HG03159 (cell line): ENCODE data around the gene NOXRED1.
"Not testable (repeated sequence)": the region's sequence is repeated elsewhere in the genome, so short reads cannot be mapped to it uniquely, and the experiment has no call there.

Experiments
- ATAC-seq: cut with Tn5 transposase; IDR thresholded peaks from one replicate; pipeline ENCODE4 v1.9.1; 2021; ENCODE audit warnings: mild to moderate bottlenecking, moderate library complexity; ENCODE audit not compliant: unreplicated experiment

NOXRED1 gene, protein sequence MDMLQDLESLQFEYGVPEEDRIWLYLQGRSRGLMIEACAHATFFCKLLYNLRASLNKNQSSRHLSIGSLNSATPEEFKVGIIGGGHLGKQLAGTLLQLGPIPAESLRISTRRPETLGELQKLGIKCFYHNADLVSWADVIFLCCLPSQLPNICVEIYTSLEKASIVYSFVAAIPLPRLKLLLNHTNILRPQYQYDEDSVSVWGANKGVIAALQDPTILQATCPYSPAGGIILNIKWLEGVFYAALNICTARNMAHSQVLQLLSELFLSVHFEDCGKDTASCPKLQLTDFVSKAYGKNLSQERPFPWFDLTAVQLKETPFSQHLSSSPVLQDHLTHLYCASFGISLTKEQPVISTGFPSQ

DNA sequence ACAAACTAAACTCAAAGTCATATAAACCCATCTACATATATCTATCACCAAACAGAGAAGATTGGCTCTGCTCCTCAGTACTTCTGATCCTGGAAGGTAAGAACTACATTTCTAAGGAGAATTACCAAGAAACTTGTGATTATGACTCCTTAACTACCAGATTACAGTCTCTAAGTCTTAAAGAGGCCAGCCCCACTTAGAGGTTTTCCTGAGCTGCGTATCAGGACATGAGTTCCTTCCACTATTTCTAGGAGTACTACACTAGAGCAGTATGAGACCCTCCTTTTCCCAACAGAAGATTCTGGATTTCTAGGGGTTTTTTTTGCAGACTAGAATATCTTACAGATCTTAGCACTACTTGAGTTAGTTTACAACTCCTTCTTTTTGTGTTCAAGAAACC lies at the start of gene NOXRED1:
Gene NOXRED1 (minus strand): TSS at position 101 of the 400 bp plus-strand sequence. CDS start 634 bp downstream, outside the sequence.
- ATAC-seq = no peak

GRCh38 chr14:77470224-77470870 lies 47.0 kb upstream of the NOXRED1 start:
- ATAC-seq = no peak

DNA sequence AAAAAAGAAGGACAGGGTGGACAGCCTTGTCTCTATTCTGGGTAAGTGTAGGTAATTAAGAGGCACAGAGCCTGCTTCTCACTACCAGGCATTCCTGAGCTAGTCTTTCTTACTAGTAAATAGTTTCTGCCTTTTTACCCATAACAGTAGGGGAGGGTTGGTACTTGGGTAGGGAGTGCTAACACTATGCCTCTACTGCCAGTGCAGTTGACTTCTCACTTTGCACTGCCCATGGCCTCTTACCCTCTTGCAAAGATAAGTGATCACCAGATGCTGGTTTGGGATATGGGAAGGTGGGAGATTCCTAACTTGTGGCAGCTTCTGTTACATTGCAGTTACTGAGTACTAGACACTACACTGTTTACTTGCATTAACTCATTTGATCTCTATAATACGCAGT lies 46.2 kb upstream of the NOXRED1 start:
- no peak for ATAC-seq

DNA sequence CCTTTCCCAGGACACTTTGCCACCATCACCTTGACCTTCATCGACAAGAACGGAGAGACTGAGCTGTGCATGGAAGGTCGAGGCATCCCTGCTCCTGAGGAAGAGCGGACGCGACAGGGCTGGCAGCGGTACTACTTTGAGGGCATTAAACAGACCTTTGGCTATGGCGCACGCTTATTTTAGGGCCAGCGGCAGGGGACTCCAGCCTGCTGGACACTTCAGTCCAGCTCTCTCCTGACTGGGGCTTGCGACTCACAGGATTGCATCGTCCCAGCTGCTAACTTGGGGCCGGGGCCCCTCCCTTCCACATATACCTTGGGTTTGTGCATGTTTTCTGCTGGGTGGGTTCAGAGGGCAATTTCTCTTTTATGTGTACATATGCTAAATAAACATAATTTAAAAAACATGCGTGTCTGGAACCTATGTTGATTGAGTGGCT lies 45.8 kb upstream of the NOXRED1 start:
- ATAC-seq = no peak

DNA sequence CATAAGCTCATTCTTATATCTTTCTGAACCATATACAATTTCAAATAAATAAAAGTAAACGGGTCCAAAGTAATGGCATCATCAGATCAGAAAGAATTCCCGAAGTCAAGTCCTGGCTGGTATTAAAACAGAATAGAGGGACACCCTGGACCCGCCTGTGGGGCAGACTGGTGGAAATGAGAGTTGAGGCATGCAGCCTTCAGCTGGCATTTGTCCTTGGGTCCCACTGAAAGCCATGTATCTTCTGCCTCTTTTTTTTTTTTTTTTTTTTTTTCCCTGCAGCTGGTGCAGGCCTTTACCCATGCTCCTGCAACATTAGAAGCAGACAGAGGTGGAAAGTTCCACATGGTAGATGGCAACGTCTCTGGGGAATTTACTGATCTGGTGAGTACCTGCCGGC lies 44.5 kb upstream of the NOXRED1 start:
- no peak for ATAC-seq

DNA sequence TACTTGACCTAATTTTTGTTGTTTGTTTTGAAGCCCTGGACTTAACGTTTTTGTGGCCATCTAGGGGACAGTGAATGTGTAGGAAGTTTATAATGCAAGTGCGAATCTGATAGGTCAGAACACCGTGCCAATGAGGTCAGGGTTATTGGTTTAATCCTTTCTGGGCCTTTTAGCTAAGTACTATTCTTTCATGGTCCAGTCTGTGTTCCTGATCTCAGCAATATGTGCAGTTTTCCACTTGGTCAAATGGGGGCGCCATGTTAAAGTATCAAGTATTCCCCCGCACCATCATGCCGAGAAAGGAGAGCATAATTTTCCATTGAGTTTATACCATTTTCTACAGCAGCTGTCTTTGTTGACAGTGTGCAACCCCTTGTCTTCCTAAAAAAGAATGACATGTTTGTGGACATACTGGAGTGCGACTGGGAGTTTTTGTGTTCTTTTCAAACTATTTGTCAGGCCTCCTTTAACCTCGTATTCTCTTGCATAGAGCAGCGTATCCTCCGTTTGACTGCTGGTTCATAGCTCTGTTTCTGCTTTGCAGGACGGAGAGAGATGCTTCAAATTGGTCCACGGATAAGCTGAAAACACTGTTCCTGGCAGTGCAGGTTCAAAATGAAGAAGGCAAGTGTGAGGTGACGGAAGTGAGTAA lies 35.9 kb upstream of the NOXRED1 start:
- no peak for ATAC-seq

DNA sequence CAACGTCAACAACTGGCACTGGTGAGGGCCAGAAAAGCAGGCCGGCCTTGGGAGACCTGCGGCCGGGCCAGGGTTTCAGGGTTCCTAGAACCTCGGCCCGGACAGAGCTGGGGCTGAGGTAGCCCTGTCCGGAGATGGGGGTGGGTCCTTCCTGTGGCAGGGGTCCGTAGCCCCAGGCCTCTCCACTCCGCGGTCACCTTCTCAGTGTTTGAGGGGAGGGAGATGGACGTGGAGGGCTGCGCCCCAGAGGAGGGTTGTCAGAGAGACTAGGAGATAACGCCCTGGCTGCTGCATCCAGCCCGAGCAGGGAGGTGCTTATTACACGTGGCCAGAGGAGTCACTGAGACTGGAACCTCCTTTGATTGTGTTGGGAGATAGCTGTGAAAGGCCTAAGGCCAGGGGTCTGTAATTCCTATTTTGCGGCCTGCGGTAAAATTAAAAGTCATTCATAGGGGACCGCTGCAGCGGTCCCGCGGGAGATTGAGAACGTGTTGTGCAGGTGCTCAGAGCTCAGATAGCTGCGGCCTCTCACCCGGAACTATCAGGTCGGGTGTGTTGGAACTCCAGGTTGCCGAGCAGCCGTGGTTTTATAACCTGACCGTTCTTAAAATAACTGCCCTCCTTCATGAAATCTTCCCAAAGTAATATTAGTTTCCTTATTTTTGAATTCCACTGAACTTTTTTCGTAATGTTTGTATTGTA lies 35.1 kb upstream of the NOXRED1 start:
- peak; percentile 18 for ATAC-seq

DNA sequence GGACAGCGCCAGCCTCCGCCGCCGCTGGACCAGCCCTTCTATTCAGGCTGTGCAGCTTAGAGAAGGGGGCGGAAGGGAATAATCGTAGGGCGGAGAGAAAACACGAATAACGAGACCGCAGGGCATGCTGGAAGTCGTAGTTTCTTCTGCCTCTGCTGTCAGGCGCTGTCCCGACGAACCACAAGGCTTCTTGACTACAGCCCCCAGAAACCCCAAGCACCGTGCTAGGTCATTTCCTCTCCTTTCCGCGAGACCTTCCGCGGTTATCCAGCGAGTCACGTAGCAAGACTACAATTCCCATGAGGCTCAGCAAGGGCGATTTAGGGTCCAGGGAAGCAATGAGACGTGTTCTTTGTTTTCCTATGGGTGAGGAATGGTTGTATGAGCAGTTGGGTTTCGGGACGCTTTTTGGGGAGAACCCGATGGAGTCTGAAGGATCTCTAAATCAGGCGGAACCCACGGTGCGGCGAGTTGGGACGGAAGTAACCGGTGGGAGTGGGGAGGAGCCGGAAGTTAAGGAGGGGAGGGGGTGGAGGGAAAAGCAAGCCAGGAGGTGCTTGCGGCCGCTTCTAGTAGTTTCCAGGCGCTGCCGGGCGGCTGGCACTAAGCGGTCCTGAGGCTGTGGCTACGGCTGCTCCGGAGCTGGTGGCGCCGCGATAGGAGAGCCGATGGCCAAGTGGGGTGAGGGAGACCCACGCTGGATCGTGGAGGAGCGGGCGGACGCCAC lies 34.4 kb upstream of the NOXRED1 start, which contains the start of the genes AHSA1 and VIPAS39:
Gene AHSA1 (plus strand): TSS at position 572 of the 727 bp plus-strand sequence. CDS start 97 bp downstream, at position 669.
Gene VIPAS39 (minus strand): TSS at position 80 of the 727 bp plus-strand sequence. CDS start 3,499 bp downstream, outside the sequence.
- ATAC-seq = peak; percentile 91

DNA sequence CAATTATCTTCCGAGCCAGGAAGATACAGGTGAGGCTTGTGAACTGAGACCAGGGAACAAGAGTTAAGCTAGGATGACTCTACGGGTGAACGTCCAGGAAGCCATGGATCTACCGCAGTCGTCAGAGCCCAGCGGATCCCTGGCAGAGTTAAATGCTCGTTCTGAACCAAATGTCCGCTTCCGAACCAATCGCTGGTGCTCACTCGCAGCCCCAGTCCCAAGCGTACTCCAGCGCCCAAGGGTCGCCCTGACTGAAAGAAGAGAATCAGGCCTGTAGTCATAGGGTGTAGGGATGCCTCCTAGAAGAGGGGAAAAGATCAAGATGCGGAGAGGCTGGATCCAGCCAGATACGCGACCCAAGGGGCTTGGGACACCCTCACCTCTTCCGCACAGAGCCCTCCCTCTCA lies 33.8 kb upstream of the NOXRED1 start:
- ATAC-seq = no peak

DNA sequence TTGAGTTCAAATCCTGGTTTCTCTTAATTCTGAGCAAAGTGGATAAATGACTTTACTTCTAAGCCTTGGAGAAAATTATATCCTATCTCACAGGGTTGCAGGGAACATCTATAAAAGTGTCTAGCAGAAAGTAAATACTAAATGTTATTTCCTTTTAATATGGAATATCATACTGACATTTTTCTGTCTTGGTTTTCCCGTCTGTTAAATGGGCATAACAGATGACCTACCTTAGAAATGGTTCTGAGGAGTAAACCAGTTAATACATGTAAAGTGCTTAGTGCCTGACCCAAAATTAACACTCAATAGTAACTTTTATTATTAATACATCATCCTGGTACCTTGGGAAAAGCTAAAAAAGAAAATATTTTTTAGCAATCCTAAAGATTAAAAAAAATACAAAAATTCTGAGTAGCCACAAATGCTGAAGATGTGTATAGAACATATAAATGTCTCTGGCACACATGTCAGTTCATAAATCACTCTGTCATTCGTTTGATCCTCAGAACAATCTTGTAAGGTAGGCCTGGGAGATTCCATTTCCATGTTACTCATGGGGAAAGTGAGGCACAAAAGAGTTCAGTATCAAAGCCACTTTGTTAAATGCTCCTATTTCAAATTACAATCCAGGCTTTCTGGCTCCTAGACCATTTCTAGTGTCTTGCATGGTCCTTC lies 32.8 kb upstream of the NOXRED1 start:
- ATAC-seq = no peak

- ATAC-seq = no peak
Observed at GRCh38 chr14:77442196-77442595, 18.9 kb upstream of the NOXRED1 start.

DNA sequence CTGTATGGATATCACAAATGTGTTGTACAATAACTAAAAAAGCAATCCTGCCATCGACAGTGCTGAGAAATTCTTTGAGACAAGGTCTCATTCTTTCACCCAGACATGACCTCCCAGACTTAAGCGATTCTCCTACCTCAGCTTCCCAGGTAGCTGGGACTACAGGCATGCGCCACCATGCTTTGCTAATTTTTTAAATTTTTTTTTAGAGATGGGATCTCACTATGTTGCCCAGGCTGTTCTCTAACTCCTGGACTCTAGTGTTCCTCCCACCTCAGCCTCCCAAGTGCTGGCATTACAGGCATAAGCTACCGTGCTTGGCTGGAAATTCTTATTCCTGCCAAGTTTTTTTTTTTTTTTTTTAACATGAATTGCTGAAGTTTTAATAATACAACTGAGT lies 16.5 kb upstream of the NOXRED1 start:
- ATAC-seq = no peak

GRCh38 chr14:77438596-77438995 lies 15.3 kb upstream of the NOXRED1 start:
- ATAC-seq = no peak

DNA sequence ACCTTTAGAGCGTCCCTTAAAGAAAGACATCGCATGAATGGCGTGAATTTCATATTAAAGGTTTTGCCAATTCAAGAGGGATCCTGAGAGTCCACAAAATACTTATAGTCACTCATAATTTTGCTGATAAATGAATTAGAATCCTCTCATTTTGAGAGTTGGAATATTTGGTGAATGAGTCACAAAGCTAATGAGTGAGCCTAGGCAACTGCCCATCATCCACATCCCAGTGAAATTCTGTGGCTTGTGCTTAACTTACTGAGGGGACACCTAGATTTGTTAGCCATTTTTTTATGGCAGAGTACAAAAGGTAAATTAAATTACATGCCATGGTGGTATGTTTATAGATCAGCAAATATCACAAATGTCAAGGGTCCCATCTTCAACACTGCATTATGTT lies 12.7 kb upstream of the NOXRED1 start:
- ATAC-seq = no peak

DNA sequence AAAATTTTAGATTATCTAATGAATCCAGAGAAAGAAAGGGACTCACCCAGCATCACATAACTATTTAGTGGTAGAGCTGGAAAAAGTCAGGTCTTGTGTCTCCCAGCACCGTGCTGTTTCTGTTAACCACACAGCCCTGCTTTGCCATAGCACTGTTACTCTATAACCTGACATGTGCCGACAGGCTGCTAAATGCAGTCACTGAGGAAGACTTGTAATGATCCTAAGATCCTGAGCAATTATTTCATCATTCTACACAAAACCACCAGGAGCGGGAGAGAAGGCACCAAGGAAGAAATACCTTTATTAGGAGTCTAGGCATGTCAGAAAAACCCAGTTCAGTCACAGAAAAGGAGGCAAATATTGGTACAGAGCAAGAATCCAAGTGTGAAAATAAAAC lies 3.1 kb upstream of the NOXRED1 start:
- no peak for ATAC-seq

DNA sequence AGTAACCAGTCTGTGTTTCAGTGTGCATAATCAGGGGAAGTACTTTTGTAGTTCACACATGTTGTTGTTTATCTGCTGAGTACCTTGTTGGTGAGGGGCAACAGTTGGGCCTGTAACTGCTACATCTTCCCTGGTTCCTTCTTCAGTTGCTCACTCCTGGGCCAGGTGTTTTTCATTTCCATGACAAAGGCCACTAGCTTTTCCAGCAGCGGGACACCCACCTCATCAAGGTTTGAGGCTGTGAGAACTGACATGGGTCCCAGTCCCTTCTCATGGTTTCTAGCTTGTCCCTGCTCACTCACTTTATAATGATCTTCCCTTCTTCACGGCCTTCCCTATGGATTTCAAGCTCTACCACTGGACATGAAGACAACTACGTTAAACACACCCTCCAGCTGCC lies 1.5 kb upstream of the NOXRED1 start:
- no peak for ATAC-seq

GRCh38 chr14:77421201-77421600 lies 2.1 kb downstream of the NOXRED1 start:
- no peak for ATAC-seq

DNA sequence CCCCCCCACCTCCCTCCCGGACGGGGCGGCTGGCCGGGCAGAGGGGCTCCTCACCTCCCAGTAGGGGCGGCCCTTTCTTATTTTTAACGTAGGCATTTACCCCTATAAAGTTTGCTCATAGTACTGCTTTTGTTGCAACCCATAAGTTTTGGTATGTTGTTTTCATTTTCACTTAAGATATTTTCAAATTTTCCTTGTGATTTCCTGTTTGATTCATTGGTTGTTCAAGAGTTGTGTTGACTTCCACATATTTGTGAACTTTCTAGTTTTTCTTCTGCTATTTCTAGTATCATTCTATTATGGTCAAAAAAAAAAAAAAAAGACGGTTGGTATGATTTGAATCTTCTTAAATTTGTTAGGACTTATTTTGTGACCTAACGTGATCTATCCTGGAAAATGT lies 6.5 kb downstream of the NOXRED1 start:
- no peak for ATAC-seq

- not testable (repeated sequence) for ATAC-seq
Observed at GRCh38 chr14:77416098-77416497, 7.2 kb downstream of the NOXRED1 start.
